Raji (cell line): ENCODE data around the gene DSE.

Experiments
- POLR2A ChIP-seq: IDR thresholded peaks from 2 replicates; pipeline ENCODE4 v1.6.1; 2011; ENCODE audit warnings: low read depth, low read length, control low read depth; ENCODE audit not compliant: insufficient read depth

The DSE gene

DNA sequence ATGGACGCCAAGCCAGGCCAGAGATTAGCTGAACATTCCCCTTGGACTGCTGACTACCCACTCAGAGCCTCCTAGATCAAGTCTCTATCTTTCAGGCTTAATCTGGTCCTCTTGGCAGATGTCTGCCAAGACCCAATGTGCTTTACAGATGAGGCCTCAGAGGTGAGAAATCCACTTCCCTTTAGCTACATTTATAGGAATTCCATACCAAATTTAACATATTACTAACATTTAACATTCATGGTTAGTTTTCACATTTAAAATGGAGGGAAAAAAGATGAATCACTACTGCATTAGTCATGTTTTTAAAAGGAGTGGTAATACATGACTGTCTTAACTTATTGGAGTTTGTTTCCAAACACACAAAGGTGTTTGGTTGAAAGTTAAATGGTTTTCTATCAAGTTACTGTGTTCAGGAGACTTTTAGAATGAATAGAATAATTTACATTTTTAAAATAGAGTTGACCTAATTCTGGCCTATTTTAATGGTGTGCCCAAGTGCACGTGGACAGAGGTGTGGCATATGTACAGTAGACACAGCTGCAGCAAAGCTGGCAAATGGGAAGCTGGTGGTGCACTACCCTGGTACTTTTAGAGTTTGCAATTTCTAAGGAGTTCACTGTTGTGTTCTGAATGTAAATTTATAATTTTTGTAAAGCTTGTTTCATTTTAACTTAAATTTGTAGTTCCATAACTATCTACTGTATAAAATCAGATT is 48.5 kb downstream of the DSE start:
- no peak for TF ChIP-seq POLR2A

DNA sequence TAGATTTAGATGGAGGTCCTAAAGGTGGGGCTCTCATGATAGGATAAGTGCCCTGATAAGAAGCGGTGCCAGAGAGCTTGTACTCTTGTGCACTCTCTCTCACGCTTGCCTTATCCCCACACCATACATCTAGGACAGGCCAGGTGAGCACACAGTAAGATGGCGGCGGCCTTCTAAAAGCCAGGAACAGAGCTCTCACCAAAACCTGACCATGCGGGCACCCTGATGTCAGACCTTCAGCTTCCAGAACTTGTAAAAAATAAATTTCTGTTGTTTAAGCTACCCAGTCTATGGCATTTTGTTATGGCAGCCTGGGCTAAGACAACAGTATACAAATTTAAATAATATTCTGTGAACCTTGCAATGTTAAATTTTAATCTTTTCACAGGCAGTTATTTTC is 49.6 kb downstream of the DSE start:
- no peak for TF ChIP-seq POLR2A

DNA sequence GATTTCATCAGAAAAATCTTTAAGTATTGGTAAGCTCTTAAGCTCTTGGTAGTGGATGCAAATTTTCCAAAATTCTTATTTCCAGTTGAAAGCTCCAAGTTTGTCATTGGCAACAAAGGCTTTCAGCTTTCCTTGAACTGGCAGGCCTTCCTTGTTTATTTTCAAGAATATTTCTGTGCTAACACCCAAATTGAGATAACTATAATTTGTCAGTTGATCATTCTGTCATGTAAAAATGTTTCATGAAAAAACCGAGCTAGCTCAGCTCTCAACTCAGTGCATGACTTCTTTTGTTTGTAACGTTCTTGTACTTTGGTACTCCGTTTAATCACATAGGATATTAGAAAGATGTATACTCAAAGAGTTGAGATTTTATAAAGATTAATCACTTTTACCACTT is 51.5 kb downstream of the DSE start:
- no peak for TF ChIP-seq POLR2A

DNA sequence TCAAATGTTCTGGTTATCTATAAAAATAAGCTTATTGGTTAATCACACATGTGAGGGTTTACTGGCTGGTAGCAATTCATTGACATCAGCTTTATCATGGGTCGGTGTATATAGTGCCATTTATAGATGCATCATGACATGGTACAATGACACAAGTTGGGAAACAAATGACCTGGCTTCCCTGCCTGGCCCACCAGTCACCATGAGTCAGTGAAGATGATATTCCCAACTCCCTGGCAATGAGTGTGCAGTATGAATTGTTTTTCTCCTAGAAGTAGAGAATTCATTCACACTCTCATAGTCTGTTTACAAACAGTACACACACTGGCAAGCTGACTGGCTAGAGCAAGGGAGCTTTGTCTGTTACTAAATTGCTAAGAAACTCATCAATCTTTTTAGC is 53.3 kb downstream of the DSE start:
- no peak for TF ChIP-seq POLR2A

DNA sequence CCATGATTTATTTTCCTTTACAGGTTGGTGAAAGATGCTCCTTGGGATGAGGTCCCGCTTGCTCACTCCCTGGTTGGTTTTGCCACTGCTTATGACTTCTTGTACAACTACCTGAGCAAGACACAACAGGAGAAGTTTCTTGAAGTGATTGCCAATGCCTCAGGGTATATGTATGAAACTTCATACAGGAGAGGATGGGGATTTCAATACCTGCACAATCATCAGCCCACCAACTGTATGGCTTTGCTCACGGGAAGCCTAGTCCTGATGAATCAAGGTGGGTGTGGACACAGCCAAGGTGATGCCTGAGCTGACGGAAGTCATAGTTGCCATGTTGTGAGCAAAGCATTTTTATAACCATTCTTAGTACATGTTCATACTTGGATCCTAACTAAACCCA is 55.8 kb downstream of the DSE start:
- TF ChIP-seq POLR2A, result no peak

DNA sequence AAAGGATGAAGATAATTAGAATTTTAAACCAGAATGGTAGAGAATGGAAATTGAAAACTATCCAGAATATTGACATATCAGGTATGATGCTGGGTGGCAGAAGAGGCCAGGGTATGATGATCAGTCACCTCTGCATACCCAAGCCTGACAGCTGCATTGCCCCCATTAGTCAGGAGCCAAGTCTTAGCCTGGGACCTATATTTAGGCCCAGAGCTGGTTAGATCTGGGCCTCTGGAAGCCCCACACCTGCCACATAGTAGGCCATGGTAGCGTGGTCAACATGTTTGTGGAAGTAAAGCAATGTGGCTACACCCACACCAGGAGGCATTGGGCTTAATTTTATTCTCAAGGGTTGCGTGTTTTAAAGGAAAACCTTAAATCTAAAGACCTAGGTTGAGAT is 58.4 kb downstream of the DSE start:
- no peak for TF ChIP-seq POLR2A

DNA sequence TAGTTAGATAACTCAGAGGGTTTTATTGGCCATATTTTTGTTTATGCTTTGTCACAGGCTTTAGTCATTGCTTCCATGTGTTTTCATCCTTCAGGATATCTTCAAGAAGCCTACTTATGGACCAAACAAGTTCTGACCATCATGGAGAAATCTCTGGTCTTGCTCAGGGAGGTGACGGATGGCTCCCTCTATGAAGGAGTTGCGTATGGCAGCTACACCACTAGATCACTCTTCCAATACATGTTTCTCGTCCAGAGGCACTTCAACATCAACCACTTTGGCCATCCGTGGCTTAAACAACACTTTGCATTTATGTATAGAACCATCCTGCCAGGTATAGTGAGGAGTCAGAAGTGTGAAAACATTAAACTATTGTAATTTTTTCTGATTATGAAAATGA is 60.1 kb downstream of the DSE start:
- no peak for TF ChIP-seq POLR2A

DNA sequence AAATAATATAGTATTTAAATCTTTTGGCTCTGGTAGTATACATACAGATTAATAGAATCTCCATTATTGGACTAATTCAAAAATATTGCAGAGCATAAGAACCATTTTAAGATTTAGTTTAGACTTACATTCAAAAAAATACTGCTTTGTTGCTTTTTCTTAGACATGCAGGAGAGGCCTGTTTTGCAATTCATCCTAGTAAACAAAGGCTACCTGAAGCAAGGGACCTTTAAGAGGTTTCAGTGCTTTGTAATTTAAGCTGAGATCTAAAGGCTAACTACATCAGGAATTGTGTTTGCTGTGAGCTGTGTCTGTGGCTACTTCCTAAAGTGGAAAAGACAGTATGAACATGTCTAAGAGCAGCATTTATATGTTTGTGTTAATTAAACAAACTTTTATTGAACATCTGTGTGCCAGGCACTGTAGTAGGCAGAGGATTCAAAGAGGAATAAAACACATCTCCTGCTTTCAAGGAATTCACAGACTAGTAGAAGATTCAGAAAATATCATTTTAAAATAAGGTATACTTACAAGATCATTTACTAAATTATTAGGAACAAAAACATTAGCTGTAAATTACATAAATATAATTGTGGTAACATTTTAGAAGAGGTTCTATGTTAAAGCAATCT is 61.3 kb downstream of the DSE start:
- no peak for TF ChIP-seq POLR2A

DNA sequence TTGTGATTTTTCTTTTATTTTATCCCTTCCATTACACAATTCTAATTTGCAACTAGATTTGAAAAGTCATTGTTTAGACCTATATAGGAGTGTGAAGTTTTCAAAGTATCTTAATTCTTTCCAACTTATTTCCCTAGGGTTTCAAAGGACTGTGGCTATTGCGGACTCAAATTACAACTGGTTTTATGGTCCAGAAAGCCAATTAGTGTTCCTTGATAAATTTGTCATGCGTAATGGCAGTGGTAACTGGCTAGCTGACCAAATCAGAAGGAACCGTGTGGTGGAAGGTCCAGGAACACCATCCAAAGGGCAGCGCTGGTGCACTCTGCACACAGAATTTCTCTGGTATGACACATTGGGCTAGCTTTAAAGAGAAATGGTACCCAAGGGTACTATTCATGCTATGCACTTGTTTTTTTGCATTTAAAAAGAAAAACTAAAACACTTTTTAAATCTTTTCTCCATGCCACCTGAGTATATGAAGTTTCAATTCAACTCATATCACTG is 62.5 kb downstream of the DSE start:
- TF ChIP-seq POLR2A, result no peak

DNA sequence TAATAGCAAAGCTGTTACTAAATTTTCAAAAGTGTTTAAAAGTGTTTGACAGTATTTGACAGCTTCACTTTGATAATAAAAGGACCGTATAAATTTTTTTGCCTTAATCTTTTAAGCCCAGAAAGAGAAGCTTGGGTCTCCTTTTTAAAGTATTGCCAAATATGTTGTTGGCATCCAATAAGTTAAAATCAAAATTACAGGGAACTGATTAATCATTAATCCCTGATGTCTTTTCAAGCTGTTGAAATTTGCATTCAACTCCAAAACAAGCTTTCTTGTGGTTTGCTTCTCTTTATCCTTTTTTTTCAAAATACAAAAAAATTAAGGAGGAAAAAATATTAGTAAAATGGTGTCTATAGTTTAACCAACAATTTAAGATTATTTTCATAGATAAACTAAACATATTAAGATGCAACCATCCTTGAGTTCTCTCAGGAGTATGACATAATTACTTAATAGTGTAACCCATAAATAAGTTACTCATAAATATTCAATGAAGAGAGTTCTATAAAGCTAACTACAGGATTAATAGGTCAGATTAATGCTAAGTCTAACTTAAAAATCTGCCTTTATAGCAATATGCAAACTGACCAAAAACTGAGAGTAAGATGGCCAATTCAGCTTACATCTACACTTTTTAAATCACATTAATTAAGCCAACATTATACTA is 63.4 kb downstream of the DSE start:
- TF ChIP-seq POLR2A, result no peak

DNA sequence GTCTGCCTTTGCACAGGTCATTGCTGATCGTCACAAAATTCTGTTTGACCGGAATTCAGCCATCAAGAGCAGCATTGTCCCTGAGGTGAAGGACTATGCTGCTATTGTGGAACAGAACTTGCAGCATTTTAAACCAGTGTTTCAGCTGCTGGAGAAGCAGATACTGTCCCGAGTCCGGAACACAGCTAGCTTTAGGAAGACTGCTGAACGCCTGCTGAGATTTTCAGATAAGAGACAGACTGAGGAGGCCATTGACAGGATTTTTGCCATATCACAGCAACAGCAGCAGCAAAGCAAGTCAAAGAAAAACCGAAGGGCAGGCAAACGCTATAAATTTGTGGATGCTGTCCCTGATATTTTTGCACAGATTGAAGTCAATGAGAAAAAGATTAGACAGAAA is 65.8 kb downstream of the DSE start:
- no peak for TF ChIP-seq POLR2A

DNA sequence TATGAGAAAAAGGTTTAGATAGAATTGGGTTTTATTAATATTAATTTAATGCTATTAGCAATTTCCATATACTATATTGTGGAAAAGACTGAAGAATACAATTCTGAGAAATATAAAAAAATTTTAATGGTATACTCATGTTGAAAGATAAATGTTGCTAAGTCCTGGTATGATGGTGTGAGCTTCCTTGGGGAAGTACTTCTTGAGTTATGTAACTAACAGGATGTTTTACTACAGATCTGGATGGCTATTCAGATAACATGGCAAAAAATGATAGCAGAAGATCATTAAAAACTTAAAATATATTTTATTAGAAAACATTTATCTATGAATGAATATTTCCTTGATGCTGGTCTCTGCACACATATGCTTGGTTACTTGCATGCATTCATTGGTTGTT is 66.9 kb downstream of the DSE start:
- TF ChIP-seq POLR2A, result no peak

DNA sequence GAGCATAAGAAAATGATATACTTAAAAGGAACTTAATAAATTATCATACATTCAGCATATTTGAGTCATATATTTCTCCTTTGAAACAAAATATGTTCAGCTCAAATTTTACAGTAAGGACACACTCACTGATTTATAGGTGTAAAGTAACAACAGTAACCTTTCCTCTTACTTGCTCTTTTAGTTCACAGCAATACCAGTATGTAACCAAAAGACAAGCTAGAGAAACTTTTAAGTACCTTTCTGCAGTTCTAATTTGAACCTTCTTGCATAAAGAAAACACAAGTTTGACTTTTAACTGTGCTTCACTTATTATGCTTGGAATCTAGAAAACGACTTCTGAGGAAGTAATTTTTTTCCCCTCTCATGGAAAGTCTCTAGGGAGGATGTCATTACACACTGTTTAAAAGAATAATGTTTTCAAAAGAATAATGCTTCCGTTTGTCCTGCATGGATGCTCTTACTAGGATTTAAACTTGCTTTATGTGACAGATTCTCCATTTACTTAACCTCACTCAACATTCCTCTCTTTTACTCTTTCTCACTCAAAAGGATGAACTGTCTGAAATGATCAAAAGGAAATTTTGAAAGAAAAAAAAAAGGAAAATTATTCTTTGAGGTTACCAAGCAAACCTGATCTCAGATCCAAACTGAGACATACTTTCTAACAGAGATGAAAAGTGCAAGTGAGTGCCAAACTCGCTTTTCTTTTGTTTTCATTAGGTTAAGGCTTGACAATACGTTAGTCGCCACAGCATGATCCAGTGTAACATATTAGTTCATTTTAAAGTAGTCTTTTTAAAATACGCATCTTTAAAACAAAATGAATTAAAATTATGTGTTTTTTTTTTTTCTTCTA is 68.1 kb downstream of the DSE start:
- no peak for TF ChIP-seq POLR2A

DNA sequence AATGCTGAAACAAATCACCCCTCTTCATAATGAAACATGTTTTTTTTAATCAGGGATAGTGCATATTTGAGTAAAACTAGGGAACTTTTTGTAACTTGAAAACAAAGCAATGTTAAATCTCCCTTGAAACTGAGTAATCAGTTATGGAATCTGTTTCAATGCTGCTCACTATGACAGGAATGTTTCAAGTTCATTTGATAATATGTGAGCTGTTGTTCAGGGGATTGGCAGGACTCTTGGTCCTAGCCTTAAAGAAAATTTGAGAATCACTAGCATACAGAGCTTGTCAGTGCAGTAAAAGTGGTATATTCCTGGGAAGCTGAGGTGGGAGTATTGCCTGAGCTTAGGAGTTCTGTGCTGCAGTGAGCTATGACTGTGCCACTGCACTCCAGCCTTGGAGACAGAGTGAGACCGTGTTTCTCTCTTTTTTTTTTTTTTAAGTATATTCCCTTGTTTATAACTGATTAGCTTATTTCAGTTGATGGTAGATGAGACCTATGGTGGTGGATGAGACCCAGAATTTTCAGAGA is 68.8 kb downstream of the DSE start:
- TF ChIP-seq POLR2A, result no peak

DNA sequence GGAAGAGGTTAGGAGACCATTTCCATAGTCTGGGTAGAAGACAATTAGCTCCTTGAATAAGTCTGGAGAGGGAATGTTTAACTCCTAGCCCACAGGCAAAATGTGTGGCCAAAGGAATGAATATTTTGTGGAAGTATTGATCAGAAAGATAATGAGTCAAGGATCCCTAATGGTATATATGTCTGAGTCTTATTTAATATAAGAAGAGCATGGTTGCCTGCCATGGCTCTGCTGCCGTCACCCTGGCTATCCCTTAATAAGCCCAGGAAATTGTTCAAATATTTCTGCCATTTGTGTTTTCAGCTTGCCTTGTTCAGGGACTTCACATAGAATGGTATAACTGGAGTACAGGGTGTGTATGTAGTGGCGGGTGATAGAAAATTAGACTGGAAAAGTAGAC is 72.4 kb downstream of the DSE start:
- TF ChIP-seq POLR2A, result no peak
